Upper lobe of left lung (tissue), 4 donors: Measurements from ENCODE around the gene TXNDC17.

ENCODE experiments used
- EP300 ChIP-seq, 4 donors: sonication (generic); formaldehyde crosslinking; IDR thresholded peaks; one replicate each; pipeline ENCODE4 v1.5.1; 2017; ENCODE audit warnings: antibody characterized with exemption in 4 of 4, control low read depth in 2 of 4
- POLR2AphosphoS5 ChIP-seq, 2 donors: sonication (generic); formaldehyde crosslinking; IDR thresholded peaks; one replicate each; pipeline ENCODE4 v1.5.1; 2017; ENCODE audit warnings: antibody characterized with exemption in 2 of 2
- TF ChIP-seq, protein P1 (sequence below), 6 experiments: fragments of 450-650 bp in 4 of 6; fragments of 200-600 bp in 2 of 6; sonication (generic) in 2 of 6; IDR thresholded peaks; one replicate each; pipeline ENCODE4 v1.5.1; 2016 to 2019; ENCODE audit warnings: antibody characterized with exemption in 6 of 6

DNA sequence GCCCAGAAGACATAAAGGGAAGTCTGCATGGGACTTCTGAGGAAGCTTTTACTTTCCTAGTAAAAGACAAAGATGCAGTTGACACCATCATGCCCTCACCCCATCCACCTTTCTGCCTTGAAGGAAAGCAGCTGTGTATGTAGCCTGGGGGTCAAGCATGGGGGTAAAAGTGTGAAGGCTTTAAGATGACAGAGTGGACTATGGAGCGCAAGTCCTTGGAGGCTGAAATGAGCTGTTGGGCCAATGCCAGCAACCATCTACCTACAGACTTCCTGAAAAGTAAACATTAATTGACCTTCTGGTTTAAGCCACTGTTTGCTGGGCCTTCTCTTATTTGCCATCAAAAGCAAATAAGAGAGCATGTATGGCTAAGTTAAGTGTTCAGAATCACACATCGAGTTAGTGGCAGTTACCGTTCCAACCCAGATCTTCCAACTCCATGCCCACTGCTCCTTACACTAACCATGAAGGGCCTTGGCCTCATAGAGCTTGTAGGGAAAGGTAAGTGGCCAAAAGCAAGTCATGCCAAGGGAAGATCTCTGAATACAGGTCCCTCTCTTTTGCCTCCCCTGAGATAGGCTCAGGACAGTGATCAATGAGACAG, 42.3 kb downstream of the TXNDC17 start:
- TF ChIP-seq, protein P1, sequence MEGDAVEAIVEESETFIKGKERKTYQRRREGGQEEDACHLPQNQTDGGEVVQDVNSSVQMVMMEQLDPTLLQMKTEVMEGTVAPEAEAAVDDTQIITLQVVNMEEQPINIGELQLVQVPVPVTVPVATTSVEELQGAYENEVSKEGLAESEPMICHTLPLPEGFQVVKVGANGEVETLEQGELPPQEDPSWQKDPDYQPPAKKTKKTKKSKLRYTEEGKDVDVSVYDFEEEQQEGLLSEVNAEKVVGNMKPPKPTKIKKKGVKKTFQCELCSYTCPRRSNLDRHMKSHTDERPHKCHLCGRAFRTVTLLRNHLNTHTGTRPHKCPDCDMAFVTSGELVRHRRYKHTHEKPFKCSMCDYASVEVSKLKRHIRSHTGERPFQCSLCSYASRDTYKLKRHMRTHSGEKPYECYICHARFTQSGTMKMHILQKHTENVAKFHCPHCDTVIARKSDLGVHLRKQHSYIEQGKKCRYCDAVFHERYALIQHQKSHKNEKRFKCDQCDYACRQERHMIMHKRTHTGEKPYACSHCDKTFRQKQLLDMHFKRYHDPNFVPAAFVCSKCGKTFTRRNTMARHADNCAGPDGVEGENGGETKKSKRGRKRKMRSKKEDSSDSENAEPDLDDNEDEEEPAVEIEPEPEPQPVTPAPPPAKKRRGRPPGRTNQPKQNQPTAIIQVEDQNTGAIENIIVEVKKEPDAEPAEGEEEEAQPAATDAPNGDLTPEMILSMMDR (IDR thresholded peaks at IDR 0.05): no peak
- TF ChIP-seq EP300 (IDR thresholded peaks at IDR 0.05): no peak
- no peak for TF ChIP-seq POLR2AphosphoS5 (IDR thresholded peaks at IDR 0.05)
